ENCODE results near the gene RPL23. TPM values are rescaled to one million over a fixed set of nuclear protein-coding genes. Genes with fewer than 3 reads are reported as not detected.

Gene RPL23
- total and polyA plus RNA-seq, 9 of the 15 experiments (the other 6 are each of a cell fraction or from before 2014, with no cell fraction given) = 1,745 to 3,667 (median 3,096) TPM

- TF ChIP-seq GMEB1 (CRISPR knock-in tag; IDR thresholded peaks at IDR 0.05) (no peak), RFX1 (IDR thresholded peaks at IDR 0.05) (no peak), ZSCAN32 (CRISPR knock-in tag; IDR thresholded peaks at IDR 0.05) (no peak), CBFA2T3 (IDR thresholded peaks at IDR 0.05) (peak; percentile 74), ZNF408 (CRISPR knock-in tag; IDR thresholded peaks at IDR 0.05; ENCODE audit: low read depth) (no peak), RREB1 (CRISPR knock-in tag; IDR thresholded peaks at IDR 0.05) (peak; percentile 26; the same call in 1 of the 2 replicates), HDGF (IDR thresholded peaks at IDR 0.05) (no peak), THRAP3 (IDR thresholded peaks at IDR 0.05; ENCODE audit: borderline replicate concordance) (no peak), JUN (IDR thresholded peaks at IDR 0.05; ENCODE audit: borderline replicate concordance, low read depth, low read length) (no peak), JUN (CRISPR knock-in tag; IDR thresholded peaks at IDR 0.05; ENCODE audit: borderline replicate concordance) (no peak), MEIS2 (IDR thresholded peaks at IDR 0.05; ENCODE audit: partially characterized antibody) (peak; percentile 44), ZNF239 (CRISPR knock-in tag; IDR thresholded peaks at IDR 0.05) (peak; percentile 30; the same call in 1 of the 2 replicates), ZBED1 (IDR thresholded peaks at IDR 0.05) (no peak), PCBP1 (IDR thresholded peaks at IDR 0.05; ENCODE audit: low read depth, low read length, poor library complexity, severe bottlenecking) (no peak), EP400 (IDR thresholded peaks at IDR 0.05) (no peak), ATF1 (CRISPR knock-in tag; IDR thresholded peaks at IDR 0.05) (no peak), ATF1 (tag; IDR thresholded peaks at IDR 0.05) (peak; percentile 55), ZNF436 (CRISPR knock-in tag; IDR thresholded peaks at IDR 0.05) (no peak), ZNF699 (CRISPR knock-in tag; IDR thresholded peaks at IDR 0.05; ENCODE audit: insufficient replicate concordance) (no peak), HDAC3 (IDR thresholded peaks at IDR 0.05; ENCODE audit: borderline replicate concordance, partially characterized antibody) (no peak), MTA2 (IDR thresholded peaks at IDR 0.05; ENCODE audit: low read depth) (no peak)
- TF ChIP-seq, protein P1, sequence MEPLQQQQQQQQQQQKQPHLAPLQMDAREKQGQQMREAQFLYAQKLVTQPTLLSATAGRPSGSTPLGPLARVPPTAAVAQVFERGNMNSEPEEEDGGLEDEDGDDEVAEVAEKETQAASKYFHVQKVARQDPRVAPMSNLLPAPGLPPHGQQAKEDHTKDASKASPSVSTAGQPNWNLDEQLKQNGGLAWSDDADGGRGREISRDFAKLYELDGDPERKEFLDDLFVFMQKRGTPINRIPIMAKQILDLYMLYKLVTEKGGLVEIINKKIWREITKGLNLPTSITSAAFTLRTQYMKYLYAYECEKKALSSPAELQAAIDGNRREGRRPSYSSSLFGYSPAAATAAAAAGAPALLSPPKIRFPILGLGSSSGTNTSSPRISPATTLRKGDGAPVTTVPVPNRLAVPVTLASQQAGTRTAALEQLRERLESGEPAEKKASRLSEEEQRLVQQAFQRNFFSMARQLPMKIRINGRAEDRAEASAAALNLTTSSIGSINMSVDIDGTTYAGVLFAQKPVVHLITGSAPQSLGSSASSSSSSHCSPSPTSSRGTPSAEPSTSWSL (CRISPR knock-in tag; IDR thresholded peaks at IDR 0.05; ENCODE audit: borderline replicate concordance) = no peak
Observed at GRCh38 chr17:38900978-38901656, 47.6 kb upstream of the RPL23 start (continued).
